GM20000 (cell line): Measurements from ENCODE around the gene CCDC90B.

Experiments
- DNase-seq: peaks from one replicate; pipeline ENCODE4 v3.0.0; 2012; ENCODE audit warnings: low spot score
- TF ChIP-seq, protein P1 (sequence below): IDR thresholded peaks from 2 replicates; pipeline ENCODE4 v1.5.1; 2012; ENCODE audit warnings: mild to moderate bottlenecking, control low read depth; ENCODE audit errors: extremely low read depth, missing control alignments

The CCDC90B gene

DNA sequence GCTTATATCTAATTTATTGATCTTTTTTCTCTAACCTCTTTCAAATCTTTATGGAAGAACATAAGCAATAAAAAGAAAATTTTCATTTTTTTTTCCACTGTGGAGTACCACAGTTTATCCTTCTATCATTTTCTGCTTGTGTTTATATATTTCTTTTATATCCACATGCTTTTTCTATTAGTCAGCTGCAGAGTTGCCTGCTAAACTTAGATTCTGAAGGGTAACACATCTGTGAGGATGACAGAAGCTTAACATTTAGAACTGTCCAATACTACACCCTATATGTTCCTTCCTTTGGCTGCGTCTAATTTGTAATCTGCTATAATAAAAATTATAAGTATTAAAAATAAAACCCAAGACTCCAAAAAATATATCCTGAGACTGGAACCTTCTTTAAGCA lies 20.8 kb downstream of the CCDC90B start:
- no peak for DNase-seq

DNA sequence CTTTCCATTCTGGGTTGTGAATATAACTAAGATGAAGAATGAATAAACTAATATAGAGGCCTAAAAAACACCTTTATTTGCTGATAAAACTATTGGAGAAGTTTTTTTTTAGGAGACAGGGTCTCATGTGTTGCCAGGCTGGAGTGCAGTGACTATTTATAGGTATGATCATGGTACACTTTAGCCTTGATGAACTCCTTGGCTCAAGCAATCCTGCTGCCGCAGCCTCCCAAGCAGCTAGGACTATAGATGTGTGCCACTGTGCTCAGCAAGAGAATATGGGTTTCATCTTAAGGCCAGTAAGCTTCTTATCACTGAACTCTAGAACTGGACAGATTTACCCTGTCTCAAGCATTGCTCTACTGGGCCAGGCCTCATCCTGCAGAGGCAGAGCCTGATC lies 26.6 kb downstream of the CCDC90B start:
- DNase-seq: no peak
- TF ChIP-seq, protein P1, sequence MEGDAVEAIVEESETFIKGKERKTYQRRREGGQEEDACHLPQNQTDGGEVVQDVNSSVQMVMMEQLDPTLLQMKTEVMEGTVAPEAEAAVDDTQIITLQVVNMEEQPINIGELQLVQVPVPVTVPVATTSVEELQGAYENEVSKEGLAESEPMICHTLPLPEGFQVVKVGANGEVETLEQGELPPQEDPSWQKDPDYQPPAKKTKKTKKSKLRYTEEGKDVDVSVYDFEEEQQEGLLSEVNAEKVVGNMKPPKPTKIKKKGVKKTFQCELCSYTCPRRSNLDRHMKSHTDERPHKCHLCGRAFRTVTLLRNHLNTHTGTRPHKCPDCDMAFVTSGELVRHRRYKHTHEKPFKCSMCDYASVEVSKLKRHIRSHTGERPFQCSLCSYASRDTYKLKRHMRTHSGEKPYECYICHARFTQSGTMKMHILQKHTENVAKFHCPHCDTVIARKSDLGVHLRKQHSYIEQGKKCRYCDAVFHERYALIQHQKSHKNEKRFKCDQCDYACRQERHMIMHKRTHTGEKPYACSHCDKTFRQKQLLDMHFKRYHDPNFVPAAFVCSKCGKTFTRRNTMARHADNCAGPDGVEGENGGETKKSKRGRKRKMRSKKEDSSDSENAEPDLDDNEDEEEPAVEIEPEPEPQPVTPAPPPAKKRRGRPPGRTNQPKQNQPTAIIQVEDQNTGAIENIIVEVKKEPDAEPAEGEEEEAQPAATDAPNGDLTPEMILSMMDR: no peak

More for the DNA sequence above, 20.8 kb downstream of the CCDC90B start:
- TF ChIP-seq, protein P1: no peak

DNA sequence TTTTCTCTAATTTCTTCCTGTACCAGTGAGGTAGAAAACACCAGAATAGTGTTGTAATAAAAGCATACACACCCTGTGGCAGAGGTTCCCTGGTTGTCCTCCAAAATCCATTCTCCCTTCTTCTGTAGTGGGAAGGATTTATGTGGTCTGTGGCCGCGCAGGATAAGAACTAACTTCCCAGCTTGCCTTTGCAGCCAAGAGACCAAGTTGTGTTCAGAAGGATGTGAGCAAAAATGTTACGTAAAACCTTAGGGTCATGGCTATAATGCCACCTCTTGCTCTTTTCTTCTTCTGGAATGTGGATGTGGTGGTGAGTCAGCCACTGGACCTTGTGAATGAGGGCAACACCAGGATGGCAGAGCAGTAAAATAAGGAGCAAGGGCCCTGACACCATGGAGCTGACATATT lies 28.4 kb downstream of the CCDC90B start:
- no peak for DNase-seq

DNA sequence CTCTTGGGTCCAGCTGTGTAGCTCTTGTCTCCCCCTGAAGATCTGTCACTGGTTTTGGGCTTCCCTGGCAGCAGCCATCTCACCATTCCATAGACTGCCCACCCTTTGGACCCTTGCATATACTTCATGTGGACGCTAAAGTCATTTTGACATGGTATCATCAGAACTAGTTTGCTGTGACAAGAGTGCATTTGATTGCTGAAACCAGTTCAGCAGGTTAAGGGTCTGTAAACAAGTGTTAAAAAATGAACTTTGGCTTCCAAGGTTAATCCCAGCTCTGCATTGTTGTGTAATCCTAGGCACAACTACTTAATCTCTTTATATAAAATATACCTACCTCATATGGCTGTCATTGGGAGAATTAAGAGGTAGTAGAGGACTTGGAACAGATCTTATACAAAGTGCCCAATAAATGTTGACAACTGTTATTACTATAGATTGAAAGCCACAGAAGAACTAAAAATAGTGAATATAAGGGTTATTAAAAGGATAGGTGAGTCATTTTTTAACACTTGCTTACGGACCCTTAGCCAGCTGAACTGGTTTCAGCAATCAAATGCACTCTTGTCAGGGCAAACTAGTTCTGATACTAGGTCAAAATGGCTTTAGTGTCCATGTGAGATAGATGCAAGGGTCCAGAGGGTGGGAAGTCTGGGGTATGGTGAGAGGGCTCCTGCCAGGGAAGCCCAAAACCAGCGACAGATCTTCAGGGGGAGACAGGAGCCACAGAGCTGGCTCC lies 29.4 kb downstream of the CCDC90B start:
- TF ChIP-seq, protein P1: no peak
- no peak for DNase-seq

More for the DNA sequence above, 28.4 kb downstream of the CCDC90B start:
- TF ChIP-seq, protein P1: no peak

DNA sequence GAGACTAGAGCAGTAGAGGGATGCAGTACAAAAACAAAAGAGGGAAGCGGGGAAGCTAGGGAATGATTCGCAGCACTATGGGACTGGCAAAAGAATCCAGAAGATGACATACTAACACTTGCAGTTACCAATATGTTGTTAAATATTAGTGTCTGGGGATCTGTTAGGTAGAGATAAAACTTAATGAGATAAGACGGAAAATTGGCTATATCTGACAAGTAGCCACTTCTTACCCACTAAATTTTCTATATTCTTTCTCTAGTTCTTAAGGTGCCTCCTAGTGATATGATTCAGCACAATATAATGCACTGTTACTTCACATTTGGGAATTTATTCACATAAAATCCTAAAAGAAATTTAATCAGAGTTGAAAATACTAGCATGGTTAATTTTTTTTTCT lies 30.8 kb downstream of the CCDC90B start:
- TF ChIP-seq, protein P1: no peak

DNA sequence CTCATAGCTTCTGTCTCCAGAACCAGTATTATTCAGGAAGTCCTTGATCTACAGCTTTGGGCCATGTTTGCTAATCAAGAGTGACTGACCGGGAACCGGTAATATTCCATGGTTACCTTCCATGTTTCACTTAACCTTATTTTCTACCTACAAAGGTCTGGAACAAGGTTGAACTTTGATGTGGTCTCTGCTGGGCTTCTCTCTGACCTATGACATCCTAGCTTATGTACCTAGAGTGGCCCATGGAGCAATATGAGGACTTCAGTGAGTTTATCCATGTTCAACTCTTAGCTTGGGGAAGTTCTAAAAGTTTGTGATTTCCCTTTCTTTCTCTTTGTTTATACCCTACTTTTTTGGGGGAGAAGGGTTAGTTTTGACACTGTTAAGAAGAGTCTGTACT lies 33.2 kb downstream of the CCDC90B start:
- TF ChIP-seq, protein P1: no peak
- no peak for DNase-seq

More for the DNA sequence above, 30.8 kb downstream of the CCDC90B start:
- DNase-seq: no peak

DNA sequence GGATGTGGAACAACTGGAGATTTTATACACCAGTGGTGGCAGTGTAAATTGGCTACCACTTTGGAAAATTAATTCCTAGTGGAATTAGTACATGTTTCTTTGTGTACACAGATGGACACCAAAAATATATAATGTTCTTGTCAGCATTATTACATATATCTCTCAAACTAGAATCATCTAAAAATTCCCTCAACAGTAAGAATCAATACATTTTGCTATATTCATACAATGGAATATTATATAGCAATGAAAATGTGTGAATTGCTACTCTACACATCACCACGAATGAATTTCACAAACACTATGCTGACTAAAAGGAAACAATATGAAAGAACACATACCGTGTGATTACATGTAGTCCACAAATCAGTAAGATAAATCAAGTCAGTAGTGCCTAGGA lies 33.9 kb downstream of the CCDC90B start:
- DNase-seq: no peak
- TF ChIP-seq, protein P1: no peak
